ENCODE measurements around the gene EFHD2.
"Not testable (repeated sequence)": the region's sequence is repeated elsewhere in the genome, so short reads cannot be mapped to it uniquely, and the experiment has no call there.

Gene EFHD2

GRCh38 chr1:15431571-15431948, 21.9 kb downstream of the EFHD2 start:
- no peak for DNase-seq

- no peak for DNase-seq
Measured at GRCh38 chr1:15432324-15432723, 22.6 kb downstream of the EFHD2 start.

GRCh38 chr1:15433471-15433870, 23.8 kb downstream of the EFHD2 start:
- no peak for DNase-seq

- not testable (repeated sequence) for DNase-seq
Measured at GRCh38 chr1:15434739-15435138, 25.1 kb downstream of the EFHD2 start.

- no peak for DNase-seq
Measured at GRCh38 chr1:15435239-15436077, 25.8 kb downstream of the EFHD2 start.

GRCh38 chr1:15436881-15437442, 27.3 kb downstream of the EFHD2 start:
- no peak for DNase-seq

- no peak for DNase-seq
Measured at GRCh38 chr1:15439325-15439724, 29.6 kb downstream of the EFHD2 start.

GRCh38 chr1:15440357-15440756, 30.7 kb downstream of the EFHD2 start:
- no peak for DNase-seq

- DNase-seq, result no peak
Measured at GRCh38 chr1:15441247-15441646, 31.6 kb downstream of the EFHD2 start.

- no peak for DNase-seq
Measured at GRCh38 chr1:15442119-15442518, 32.4 kb downstream of the EFHD2 start.

- no peak for DNase-seq
Measured at GRCh38 chr1:15442759-15443158, 33.1 kb downstream of the EFHD2 start.

- no peak for DNase-seq
Measured at GRCh38 chr1:15443281-15443680, 33.6 kb downstream of the EFHD2 start.

- no peak for DNase-seq
Measured at GRCh38 chr1:15444468-15445389, 35.0 kb downstream of the EFHD2 start.

GRCh38 chr1:15445390-15446122, 35.9 kb downstream of the EFHD2 start:
- no peak for DNase-seq

GRCh38 chr1:15446212-15446611, 36.5 kb downstream of the EFHD2 start:
- DNase-seq, result no peak

- no peak for DNase-seq
Measured at GRCh38 chr1:15448877-15449462, 39.3 kb downstream of the EFHD2 start.

GRCh38 chr1:15449567-15449966, 39.9 kb downstream of the EFHD2 start:
- no peak for DNase-seq

GRCh38 chr1:15451014-15451722, 41.5 kb downstream of the EFHD2 start:
- DNase-seq, result no peak

- DNase-seq, result no peak
Measured at GRCh38 chr1:15452216-15452615, 42.5 kb downstream of the EFHD2 start.

GRCh38 chr1:15452866-15453571, 43.3 kb downstream of the EFHD2 start:
- no peak for DNase-seq

GRCh38 chr1:15453734-15454133, 44.0 kb downstream of the EFHD2 start:
- DNase-seq, result no peak
